Measurements from ENCODE around the gene ROBO1.

ROBO1 gene

DNA sequence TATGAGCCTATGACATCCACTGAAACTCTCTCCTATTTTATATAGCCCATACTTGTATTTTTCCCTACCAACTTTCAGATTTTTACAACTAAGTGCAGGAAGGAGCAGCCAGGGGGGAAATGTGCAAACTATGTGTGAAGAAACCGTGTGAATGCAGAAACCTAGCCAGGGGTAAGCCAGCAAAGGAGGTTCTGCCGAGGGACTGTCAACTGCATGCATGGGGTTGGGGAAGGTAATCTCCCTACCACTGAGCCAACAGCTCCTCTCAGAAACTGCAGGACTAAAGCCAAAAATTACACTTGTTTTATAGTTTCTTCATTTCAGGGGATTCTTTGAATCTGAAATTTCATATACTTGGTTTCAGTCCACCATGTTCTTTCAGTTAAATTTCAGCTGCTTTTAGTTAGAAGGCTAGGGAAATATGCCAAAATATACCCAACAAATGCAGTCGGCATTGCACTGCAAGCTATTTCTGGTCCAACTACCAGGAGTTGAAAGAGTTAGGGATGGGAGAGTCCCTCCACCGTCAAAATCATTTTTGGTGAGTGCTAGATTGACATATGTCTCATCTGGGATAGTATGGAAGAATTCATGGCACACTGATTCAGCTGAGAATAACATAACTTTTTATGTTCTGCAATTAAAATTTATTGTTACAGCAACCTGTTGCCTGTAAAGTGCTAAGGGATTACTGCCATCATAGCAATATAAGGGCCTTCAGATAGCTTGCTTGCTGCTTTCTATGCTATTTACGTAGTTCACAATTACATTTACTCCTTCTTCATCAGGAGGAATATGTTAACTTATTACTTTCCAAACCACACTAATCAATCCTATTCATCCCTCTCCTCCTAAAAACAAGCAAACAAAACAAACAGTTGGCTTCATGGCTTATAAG is 904.2 kb downstream of the ROBO1 start:
- DNase-seq = no peak

DNA sequence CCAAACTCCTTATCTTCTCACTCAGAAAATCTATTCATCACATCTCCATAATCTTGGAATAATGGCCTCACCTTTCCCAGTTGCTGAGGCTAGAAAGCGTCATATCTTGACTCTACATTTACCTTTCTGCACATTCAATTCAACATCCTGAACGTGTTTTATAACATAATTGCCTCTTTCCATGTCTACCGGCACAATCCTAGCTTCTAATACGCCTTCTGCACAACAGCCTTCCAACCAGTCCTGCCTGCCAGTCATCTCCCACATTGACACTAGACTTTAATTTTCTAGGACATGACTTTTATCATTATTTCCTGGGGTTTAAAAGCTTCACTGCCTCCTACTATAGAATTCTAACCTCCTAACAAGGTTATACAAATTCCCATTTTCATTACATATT is 906.6 kb downstream of the ROBO1 start:
- no peak for DNase-seq

DNA sequence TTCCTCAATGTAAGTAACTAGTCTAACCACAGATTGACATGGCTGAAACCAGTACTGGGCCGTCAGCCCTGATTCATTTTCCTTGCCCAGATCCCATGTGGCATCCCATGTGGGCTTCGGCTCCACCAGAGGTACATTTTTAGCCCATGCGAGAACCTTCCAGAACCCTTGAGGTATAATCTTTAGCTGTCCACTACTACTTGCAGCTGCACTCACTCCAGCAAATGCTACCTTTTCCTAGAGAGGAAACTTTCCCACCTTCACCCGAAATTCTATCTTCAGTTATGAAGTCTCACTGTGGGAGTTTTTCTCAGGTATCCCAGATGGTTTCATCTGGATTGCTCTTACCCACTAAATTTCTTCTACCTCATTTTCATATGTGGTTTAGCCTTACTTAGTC is 907.2 kb downstream of the ROBO1 start:
- no peak for DNase-seq

DNA sequence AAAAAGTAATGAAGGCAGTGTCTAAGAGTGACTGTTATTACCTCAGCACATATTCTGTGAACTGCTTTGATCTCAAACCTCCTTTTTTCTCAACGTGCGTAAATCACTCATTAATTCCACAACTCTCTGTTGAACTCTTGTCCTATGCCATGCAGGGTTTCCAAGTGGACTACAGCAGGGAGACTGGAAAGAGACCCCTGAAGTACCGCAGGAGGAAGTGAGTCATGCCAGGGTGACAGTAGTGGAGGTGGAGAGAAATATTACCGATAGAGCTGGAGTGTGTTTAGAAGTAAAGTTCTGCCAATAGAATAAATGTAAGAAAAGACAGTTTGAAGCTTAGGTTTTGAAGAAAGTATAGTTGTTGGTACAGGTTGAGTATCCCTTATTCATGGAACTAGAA is 908.9 kb downstream of the ROBO1 start:
- DNase-seq = no peak

DNA sequence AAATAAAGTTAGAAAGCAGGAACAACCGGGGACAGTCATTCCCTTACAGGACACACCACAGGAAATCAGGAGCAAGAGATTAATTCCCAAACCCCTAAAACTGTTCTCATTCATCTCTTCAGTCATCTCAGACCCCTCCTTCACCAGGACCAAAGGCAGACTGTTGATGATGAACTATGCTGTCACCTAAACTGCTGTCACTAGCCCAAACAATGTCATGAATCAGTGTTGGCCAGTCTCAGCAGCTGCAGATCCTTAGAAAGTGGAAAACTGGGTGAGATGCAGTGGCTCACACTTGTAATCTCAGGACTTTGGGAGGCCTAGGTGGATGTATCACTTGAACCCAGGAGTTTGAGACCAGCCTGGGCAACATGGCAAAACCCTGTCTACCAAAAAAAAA is 909.6 kb downstream of the ROBO1 start:
- no peak for DNase-seq

DNA sequence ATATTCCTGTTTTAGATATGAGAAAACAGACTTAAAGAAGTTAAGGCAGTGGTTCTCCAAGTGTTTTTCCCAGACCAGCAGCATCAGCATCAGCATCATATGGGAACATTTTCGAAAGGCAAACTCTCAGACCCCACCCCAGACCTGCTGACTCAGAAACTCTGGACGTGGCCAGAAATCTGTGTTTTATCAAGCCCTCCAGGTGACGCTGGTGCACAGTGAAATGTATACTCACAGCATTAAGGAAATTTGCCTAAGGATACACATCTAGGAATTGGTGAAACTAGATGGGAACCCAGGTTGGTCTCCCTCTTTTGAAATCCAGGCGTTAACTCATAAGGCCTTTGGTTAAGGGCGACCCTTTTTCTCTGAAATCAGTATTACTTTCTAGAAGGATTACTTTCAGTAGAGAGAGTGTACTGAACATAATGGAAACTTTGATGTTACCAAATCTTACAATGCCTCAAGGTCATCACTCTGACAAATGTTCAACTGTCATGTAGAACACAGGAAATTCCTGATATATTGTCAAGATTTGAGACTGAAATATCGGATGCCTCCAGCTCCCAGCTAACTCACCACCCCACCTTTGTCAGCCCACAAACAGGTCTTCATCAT is 910.2 kb downstream of the ROBO1 start:
- no peak for DNase-seq

DNA sequence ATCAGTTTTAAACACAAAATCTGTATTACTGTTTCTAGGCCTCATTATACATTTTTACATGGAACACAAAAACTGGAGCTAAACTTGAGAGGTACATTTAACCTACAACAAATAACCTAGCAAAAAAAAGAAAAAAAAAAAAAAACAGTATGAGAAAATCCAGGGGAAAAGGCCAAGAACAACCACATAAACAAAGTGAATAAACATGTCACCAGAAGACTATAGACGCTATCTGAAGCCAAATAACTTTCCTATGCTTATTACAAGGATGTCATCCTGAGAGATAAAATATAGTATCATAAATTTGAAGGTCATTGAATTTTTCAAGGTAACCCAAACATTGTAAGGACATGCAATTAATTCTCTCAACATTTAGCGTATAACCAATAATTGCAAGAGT is 911.6 kb downstream of the ROBO1 start:
- no peak for DNase-seq

DNA sequence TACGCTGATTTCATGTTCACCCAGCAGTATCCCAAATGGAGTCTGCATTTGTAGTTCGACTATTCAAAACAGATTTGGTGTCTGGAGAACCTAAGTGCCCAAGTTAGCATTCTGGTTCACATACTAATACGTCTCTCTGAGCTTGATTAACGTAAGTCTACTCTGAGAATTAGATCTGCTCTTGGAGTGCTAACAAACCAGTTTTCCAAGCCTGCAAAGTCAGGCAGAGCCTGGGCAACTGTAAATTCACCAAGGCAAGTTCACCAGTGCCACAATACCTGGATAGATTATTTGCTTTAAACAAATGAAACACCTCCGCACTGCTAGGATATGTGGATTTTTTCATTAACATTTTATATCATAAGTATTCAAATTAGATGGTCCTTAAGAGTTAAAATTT is 912.6 kb downstream of the ROBO1 start:
- DNase-seq = no peak

DNA sequence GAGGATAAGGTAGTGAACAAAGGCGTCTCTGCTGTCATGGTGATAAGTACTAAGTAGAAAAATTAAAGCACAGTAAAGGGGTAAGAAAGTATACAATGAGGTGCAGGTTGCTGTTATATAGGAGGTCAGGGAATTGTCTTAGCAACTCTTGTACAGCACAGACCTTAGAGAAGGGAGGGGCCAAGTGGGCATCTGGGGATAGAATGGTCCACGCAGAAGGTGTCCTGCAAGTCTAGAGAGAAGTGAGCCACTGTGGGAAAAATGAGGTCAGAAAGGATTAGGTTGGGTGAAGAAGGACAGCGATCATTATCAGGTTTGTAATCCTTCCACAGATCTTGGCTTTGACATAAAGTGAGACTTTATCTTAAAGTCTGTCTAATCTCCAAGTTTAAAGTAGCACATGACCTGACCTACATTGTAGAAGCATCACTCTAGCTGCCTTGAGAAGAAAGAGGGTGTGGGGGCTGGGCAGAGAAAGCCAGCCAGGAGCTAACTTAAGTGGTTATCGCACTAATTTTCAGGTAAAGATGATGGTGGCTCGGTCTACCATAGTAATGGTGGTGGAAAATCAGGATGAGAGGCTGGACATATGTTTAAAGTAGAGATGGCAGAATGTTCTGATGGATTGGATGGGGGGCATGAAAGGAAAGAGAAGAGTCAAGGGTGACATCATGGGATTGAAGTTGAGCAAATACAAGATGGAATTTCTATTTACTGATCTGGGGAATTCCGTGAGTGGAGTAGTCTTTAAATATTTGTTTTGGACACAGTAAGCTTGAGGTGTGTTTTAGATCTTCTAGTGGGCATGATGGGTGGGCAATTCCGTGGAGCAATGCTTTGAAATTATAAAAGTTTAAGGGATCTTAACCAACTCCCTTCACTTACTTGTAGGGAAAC is 919.2 kb downstream of the ROBO1 start:
- DNase-seq = no peak

DNA sequence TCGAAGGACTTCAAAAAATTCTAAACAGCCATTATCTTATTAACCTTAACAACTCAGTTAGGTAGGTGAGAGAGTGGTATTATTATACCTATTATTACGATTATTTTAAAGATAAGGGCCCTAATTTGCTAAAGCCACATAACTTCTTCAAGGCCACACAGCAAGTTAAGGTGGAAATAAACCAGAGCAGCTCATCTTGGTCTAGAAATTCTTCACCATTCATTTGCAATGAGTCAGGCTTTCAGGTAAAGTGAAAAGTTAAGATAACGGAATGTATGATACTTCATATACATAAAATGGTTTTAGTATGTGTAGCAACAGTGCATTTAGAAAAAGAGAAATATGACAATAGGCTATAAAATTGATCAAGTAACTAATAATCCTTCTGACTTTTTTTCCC is 920.2 kb downstream of the ROBO1 start:
- DNase-seq = no peak

DNA sequence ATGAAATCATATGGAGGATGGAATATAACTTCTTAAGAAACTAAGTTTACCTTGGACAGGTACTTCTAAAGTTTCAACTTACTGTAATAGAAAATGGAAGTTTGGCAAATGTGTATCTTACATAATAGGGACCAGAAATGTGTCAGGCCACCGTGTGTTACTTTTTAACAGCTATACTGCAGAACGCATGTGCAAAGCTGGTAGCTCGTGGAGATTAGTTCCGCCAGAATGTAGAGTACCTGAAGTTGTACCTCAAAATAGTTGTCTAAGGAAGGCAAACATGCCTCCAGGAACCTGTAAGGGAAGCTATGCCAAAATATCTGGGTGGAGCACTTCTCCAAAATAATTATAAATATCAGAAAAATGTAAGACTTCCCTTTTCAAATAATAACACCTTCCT is 920.6 kb downstream of the ROBO1 start:
- DNase-seq = no peak

DNA sequence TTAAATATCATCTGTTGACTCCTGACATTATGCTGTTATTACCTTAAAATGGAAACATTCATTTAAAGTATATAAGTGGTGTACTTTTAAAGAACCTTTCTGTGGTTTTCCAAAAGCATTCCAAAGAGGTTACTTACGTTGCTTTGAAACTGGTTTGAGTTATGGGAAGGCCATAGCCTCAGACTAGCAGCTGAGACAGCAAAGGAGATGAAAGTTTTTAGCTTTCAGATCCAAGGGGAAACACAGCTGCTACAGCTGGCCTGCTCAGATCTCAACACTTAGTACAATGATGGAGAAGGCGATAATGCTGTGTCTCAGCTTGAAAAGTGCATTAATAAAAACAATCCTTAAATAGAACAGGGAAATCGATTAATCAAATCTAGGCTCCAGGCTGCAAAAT is 921.1 kb downstream of the ROBO1 start:
- DNase-seq = no peak

DNA sequence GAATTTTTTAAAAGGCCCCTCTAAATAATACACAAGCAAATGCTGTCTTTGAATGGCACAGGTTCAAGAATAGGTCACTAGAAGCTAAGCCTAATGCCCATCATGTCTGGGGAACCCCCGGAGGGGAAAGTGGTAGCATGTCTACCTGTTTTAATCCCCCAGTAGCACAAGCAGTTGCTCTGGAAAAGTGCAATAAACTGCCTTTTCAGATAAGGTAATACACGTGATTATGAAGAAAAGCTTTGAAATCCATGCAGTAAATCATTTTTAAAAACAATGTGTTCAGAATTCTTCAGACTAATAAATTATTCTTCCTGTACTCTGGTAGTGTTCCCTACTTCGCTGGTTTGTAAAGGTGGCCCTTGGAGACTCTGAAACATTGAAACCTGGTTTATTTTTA is 922.2 kb downstream of the ROBO1 start:
- DNase-seq = no peak

DNA sequence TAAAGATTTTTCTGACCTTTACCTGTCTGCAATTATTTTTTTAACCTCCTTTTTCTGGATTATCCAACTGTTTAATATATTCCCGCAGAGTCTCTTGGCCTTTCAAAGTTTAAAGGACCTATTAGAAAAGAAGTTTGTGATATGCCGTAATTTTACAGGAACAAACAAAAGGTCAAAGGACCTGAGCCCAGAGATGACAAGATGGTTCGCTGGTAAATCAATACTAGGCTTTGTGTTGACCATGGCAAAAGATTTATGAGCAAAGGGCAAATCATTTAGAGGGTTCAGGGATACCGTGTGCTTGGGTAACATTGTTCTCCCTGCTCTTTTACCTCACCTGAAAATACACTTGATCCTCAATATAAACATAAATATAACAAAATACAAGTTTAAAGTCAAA is 923.5 kb downstream of the ROBO1 start:
- DNase-seq = no peak

DNA sequence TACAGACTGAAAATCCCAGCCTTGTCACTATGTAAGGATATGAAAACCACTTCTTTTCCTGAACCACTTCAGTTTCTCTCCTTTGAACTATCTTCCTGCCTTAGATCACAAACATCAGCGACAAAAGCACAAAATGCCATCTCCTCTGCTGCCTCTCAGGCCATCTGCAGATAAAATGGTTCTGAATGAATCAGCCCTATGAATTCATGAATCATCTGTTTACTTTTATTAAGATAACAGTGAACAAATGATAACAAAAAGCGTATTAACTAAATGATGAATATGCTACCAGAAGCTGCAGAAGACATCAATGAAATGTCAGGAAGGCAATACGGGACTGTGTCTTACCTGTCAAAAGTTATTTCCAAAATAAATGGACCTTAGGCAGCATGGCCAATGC is 928.1 kb downstream of the ROBO1 start:
- no peak for DNase-seq

DNA sequence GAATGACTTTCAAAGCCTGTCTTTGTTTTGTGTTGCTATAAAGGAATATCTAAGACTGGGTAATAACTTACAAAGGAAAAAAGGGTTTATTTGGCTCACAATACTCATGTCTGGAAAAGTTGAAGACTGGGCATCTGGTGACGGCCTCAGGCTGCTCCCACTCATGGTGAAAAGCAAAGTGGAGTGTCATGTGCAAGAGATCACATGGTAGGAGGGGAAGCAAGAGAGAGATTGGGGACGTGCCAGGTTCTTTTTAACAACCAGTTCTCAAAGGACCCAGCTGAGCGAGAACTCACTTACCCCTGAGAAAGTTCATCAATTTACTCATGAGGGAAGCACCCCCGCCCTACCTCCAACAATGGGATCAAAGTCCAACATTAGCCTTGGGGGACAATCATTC is 929.4 kb downstream of the ROBO1 start:
- DNase-seq = no peak

DNA sequence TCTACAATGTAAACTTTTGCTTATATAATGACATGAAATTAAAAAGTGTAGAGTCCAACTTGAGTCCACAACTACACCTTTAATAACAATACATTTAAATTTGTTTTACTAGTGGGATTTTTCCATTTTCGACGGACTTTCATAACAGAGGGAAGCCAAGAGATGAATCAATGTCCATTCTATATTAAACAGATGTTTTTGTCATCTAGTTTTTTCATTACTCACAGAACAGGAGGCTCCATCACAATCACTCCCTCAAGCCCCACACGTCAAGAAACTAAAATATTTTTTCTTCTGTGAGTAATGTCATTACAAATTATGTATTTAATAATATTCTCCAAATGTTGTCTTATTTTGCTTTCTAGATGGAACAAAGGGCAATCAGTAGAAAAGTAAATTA is 932.9 kb downstream of the ROBO1 start:
- DNase-seq = no peak

DNA sequence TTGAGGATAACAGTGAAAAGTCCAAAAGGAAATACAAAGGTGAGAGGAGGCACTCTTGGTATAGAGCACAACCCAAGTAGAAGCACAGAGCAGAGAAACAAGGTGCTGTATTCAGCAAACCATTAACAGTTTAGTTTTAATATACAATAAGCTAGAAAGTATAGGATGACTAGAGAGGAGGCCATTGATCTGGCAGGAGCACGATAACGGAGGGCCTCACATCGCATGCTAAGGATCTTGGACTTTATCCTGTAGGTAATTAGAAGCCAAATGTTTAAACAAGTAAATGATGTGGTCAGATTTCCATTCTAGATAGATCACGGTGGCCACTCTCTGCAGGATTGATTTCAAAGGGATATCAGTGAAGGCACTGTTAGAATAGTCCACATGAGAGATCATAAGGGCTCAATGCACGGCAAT is 935.0 kb downstream of the ROBO1 start:
- no peak for DNase-seq

DNA sequence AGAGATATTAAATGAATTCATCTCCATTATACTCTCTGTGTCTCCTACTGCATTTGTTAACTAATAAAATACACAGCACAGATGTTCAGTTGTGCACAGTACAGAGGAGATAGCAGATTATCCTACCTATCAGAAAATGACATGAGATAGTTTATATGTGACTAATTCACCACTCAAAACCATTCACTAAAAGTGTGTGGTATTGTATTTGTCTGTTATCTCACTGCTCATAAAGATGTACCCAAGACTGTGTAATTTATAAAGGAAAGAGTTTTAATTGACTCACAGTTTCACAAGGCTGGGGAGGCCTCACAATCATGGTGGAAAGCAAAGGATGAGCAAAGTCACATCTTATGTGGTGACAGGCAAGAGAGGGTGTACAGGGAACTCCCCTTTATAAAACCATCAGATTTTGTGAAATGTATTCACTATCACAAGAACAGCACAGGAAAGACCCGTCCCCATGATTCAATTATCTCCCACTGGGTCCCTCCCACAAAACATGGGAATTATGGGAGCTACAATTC is 936.3 kb downstream of the ROBO1 start:
- no peak for DNase-seq

DNA sequence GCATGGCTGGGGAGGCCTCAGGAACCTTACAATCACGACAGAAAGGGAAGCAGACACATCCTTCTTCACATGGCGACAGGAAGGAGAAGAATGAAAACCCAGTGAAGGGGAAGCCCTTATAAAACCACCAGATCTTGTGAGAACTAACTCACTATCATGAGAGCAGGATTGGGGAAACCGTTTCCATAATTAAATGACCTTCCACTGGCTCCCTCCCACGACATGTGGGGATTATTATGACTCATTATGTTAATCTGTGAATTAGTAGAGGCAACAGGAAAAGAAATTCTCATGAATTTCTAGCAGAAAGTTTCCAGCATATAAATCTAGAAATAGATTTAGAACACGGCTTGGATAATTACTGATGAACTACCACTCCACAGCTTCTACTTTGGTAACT is 937.3 kb downstream of the ROBO1 start:
- no peak for DNase-seq

DNA sequence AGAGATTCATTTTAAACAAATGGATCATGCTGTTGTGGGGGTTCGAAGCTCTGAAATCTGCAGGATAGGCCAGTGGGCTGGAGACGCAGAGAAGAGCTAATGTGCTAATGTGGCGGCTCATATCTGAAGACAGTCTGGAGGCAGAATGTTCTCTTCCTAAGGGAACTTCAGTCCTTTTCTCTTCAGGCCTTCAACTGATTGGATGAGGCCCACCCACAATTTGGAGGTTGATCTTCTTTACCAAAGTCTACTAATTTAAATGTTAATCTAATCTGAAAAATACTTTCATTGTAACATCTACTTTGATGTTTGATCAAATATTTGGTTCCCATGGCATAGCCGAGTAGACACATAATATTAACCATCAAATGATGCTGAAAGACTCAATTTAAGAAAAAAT is 940.2 kb downstream of the ROBO1 start:
- DNase-seq = no peak

DNA sequence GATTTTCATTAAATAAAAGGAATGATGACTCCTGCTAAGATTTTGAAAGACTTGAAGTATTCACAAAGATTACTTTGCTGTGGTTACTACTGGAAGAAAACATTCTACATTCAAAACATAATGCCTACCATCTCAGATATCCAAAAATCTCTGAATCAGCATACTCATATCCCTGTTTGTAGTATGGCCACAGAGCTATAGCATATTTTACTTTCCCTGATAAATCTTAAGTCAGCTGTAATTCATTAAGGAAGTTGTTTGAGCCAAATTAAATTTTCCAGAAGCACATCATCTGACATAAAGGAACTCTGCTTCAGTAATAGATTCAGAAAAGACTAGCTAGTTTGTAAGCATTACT is 942.0 kb downstream of the ROBO1 start:
- DNase-seq = no peak

DNA sequence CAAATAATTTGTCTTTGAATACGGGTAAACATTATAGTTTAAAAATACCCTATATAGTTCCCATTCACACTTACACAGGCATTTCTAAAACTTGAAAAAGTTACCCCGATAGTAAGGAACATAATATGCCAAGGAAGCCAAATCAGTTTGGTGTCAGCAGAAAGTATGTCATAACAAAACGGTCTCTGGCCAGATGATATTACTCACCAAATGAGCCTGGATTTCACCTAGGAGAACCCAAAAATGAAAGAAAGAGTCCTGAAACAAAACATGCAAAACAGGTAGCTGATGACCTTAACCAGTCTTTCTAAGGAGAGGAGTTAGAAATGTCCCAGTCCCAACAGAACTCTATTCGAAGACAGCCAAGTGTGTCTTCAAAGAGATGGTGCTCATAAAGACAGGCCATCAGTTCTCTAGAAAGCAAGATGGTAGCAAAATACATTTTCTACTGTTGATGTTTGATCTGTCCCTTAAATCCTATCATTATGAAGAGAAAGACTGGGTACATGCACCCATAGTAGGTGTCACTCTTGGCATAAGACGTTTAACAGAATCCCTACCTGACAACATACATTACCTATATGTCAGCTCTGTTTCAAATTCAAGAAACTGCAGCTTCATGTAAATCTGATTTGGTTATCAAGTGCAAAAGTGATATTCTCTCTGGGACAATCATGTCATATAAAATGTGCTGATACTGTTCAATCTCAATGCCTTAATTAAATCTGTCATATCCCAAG is 942.5 kb downstream of the ROBO1 start:
- no peak for DNase-seq

Data from cerebellar nuclear complex (tissue), 1 donor.